Fibroblast of skin of scalp (primary cell): ENCODE results near the gene CASZ1.

ENCODE experiments used
- DNase-seq: peaks from one replicate; pipeline ENCODE4 v3.0.0-alpha.2; 2013

Gene CASZ1

DNA sequence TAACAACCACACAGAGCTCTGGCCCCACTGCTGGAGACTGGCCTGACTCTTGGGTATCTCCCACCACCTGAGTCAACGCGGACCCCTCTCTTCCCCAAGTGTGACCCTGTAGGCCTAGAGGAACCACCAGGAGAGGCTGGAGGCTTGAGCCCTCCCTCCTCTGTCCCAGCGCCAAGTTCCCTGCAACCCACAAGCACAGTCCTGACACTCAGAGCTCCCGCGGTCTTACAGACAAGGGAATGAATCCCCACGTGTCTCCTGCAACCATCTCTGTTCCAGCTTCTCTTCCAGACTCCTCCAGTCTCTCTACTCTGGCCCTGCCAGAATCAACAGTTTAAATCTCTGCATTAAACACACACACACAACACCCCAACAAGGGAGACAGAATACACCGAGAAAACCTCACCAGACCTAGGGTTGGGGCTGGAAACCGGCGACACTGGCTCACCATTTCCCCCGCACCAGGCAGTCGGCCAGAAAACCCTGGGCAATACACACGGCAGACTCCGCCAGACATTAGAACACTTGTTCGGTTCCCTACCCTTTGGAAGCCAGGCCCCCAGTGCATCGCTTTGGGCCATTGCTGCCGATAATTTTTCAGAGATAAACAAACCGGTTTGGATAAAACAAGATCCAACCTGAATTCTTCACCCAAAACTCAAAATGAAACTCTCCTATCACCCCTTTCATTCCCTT lies 21.7 kb downstream of the CASZ1 start:
- no peak for DNase-seq

- no peak for DNase-seq
These were observed 22.4 kb downstream of the CASZ1 start for GRCh38 chr1:10773851-10774614.

DNA sequence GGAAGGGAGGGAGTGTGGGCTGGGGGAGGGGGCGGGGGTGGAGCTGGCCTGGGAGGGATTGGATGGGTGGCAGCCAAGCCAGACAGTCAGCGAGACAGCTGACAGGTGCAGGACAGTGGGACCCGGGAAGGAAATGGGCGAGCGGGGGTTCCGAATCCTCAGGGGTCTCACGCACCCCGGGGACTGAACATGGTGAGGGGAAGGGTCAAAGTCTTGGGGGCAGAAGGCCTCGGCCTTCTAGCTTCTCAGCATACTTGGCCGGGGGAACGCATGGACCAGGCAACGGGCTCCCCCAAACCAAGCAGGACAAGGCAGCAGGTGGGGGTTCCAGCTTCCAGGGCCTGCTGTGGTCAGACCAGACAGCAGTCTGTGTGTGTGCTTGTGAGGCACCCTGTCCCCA lies 23.1 kb downstream of the CASZ1 start:
- no peak for DNase-seq

- no peak for DNase-seq
These were observed 23.7 kb downstream of the CASZ1 start for GRCh38 chr1:10772711-10773110.

GRCh38 chr1:10771789-10772188 lies 24.7 kb downstream of the CASZ1 start:
- DNase-seq, result no peak

GRCh38 chr1:10768552-10768951 lies 27.9 kb downstream of the CASZ1 start:
- no peak for DNase-seq

GRCh38 chr1:10767282-10767681 lies 29.2 kb downstream of the CASZ1 start:
- DNase-seq, result no peak

DNA sequence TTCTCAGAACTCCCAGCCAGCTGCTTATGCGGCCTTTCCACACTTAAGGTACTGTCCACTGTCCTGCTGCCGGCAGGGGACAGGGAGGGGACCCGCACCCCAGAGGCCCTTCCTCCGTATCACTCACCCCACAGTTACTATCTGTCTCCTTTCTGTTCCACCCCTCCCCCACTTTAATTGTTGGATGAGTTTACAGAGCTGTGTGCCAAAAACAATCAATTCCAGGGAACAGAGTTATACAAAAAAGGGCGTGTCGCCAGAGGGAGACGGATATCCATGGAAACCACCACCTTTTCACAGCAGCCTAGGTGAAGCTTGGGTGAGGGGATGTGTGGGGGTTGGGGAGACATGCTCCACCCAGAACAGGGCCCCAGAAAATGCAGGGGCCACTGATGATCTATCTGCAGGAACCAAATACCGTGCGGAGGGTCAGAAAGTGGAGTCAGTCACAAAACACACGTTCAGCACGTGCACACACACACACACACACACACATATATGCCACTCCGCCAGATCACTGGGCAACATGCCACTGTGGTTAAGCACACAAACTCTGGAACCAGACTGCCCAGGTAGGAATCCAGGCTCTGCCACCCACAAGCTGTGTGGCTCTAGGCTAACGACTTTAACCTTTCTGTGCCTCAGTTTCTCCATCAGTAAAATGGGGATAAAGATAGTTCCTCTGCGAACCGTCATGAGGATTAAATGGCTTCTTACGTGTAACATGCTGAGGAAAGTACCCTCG lies 30.5 kb downstream of the CASZ1 start:
- no peak for DNase-seq

- no peak for DNase-seq
These were observed 31.1 kb downstream of the CASZ1 start for GRCh38 chr1:10765304-10765703.

- no peak for DNase-seq
These were observed 32.1 kb downstream of the CASZ1 start for GRCh38 chr1:10764296-10764798.

GRCh38 chr1:10762875-10763274 lies 33.6 kb downstream of the CASZ1 start:
- no peak for DNase-seq

DNA sequence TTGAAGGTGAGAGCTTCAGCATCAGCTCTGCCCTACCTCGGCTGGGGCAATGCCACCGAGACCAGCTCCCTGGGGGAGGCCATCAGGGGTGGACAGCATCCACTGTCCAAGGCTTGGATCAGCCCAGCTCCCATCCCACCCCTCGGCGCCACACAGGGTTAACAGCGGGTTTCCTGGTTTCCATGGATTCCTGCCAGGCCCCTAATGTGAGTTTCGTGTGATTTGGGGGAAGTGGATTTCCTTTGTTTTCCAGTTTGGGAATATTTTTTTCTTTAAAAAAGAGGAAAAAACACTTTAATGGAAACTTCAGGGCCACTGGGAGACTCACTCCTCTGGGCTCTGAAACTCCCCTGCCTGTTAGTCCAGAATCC lies 34.3 kb downstream of the CASZ1 start:
- DNase-seq, result no peak

DNA sequence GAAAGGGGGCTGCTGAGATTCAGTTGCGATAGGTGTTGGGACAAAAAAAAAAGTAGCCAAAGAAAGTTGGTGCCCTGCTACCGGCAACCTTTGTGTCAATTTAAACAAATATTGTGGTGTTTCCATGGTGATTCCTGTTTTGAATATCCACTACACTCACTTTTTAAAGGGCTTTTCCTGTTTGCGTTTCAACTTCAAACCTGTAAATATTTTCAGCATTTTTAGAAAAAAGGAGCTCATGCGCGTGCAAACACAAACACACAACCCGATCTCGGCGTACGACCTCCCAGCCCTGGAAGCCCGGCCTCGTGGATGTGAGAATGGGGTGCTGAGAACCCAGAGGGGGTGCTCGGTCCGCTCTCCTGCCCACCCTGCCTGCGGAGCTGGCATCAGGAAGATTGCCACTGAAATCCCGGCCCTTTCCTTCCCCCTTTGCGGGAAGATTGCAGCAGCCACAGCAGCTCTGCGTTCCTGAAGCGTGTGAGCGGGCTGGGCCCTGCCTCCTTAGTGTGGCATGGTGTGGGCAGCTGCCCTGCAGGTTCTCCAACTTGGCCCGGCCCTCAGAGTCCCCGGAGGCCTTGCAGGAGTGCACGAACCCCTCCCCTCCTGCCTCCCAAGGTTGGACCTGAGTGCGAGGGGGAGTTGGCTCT lies 34.8 kb downstream of the CASZ1 start:
- no peak for DNase-seq

DNA sequence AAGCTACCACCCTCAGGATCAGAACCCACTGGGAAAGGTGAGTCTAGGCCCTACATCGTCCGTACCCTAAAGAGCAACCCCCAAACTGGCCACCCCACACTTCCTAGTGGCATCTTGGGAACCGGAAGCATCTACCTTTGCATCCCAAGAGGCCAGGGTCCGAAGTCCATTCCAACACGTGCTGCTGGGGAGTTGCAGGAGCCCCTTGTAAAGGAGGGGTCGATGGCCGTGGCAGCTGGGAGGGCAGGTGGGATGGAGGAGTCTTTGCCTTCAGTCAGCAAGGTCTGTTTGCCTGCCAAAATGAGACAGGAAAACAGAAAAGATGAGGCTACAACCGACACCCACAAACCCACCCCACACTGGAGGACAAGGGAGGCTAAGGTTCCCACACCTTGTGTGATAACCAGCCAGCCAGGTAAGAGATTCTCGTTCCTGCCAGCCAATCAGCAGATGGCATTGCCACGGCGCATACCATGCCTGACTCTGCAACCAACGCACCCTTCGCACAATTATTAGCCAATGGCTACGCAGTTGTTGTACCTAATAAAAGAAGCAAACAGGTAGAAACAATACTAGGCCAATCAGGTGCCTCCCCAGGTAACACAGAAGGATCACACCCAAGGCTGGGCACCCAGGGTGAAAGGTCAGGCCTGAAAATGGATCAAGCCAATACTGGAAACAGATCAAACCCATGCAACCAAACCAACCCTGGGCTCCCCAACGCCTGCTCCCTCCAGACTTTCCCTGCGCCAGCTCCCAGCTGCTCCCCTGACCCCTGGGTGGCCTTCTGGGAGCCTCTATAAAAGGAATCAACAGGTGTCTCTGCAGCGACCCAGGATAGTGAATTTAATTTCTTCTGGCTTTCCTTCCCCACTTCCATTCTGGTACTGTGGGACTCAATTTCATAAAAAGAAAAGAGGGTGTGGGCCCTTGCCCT lies 35.6 kb downstream of the CASZ1 start:
- no peak for DNase-seq

- no peak for DNase-seq
These were observed 36.8 kb downstream of the CASZ1 start for GRCh38 chr1:10759413-10760200.

DNA sequence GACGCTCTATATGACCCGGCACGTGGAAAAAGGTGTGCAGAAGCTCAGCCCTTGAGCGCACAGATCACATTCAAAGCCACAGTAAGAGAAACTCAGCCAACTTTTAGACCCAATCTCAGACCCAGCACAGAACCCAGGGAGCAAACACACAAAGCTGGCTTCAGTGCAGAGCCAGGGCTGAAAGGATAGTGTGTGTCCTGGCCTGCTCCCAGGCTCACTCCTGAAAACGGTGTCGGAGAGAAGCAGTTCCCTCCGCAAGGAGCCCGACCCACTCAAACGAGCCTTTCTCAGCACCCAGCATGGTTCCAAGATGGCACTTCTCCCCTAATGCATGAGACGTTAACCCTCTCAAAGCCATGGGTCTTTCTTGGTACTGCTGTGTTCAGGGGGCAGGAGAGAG lies 39.6 kb downstream of the CASZ1 start:
- no peak for DNase-seq

GRCh38 chr1:10755970-10756521 lies 40.4 kb downstream of the CASZ1 start:
- DNase-seq, result peak; percentile 12

DNA sequence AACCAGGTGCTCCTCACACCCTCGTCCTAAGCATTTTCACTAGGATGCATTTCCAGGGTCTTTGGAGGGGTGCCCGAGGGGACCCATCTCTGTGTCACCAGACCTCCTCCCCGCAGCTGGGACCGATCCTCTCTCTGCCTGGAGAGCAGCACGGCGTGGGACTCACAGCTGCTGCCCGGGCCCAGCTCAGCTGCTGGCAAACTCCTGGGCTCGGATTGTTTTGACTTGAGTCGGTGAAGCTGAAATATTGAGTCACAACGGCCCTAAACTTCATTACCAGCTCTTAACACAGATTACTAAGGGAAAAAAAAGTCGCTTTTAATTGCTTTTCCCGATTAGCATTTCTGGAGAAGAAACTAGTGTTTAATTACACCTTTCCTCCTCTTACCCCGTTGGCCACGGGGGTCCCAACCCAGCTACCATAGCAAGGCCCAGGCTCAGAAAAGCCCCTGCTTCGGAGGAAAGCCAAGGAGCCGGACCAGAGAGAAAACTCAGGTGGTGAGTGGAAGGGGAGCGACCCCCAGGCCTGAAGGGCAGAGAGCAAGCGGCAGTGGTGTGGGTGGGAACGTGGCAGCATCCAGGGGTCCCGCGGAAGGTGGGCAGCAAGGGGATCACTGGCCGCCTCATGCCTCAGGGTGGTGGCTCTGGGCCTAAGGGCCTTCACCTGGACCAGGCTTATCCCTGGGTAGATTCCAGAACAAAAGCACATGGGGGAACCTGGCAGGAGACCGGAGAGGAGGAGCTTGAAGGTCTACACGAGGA lies 41.7 kb downstream of the CASZ1 start:
- no peak for DNase-seq

GRCh38 chr1:10753299-10753698 lies 43.1 kb downstream of the CASZ1 start:
- no peak for DNase-seq

- DNase-seq, result no peak
These were observed 44.8 kb downstream of the CASZ1 start for GRCh38 chr1:10751561-10752085.
